ENCODE measurements around the gene COL11A1.

DNA sequence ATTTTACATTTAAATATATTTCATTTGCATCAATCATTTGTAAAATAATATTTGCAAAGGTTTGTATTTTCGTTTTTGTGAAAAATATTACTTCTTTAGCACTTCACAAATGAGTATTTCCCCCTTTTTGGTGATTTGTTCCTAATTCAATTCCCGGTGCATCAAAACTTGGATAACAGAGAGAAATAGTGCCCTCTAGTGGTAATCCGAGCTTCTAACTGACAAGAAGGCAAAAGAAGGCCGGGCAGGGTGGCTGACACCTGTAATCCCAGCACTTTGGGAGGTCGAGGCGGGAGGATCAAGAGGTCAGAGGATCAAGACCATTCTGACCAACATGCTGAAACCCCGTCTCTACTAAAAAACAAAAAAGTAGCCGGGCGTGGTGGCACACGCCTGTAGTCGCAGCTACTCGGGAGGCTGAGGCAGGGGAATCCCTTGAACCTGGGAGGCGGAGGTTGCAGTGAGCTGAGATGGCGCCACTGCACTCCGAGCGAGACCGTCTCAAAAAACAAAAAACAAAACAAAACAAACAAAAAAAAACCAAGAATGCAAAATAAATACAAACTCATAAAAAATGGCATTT is 137.7 kb downstream of the COL11A1 start:
- no peak for TF ChIP-seq POLR2A (IDR thresholded peaks at IDR 0.05)
- TF ChIP-seq, protein P1, sequence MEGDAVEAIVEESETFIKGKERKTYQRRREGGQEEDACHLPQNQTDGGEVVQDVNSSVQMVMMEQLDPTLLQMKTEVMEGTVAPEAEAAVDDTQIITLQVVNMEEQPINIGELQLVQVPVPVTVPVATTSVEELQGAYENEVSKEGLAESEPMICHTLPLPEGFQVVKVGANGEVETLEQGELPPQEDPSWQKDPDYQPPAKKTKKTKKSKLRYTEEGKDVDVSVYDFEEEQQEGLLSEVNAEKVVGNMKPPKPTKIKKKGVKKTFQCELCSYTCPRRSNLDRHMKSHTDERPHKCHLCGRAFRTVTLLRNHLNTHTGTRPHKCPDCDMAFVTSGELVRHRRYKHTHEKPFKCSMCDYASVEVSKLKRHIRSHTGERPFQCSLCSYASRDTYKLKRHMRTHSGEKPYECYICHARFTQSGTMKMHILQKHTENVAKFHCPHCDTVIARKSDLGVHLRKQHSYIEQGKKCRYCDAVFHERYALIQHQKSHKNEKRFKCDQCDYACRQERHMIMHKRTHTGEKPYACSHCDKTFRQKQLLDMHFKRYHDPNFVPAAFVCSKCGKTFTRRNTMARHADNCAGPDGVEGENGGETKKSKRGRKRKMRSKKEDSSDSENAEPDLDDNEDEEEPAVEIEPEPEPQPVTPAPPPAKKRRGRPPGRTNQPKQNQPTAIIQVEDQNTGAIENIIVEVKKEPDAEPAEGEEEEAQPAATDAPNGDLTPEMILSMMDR (IDR thresholded peaks at IDR 0.05), result peak; percentile 4 to 61 (median 42)

Measured in body of pancreas (tissue), 4 donors.